Smooth muscle cell (in vitro differentiated cells): Measurements from ENCODE around the gene CES3. TPM values are rescaled to one million over a fixed set of nuclear protein-coding genes. Genes with fewer than 3 reads are reported as not detected.
A peak's percentile ranks its signal among the peaks of the same experiment; 100 is the strongest.

ENCODE experiments used
- DNase-seq: peaks from one replicate; lab custom pipeline; 2025; ENCODE audit not compliant: unreplicated experiment; lab: John Stamatoyannopoulos, UW
- H2AFZ ChIP-seq: fragments of 200-600 bp; sonication (generic); 2 replicates; pipeline ENCODE4 v1.6.0; 2016; ENCODE audit warnings: antibody characterized with exemption, low read depth, mild to moderate bottlenecking
- H3F3A ChIP-seq: fragments of 200-600 bp; sonication (generic); 2 replicates; pipeline ENCODE4 v1.6.0; 2017; ENCODE audit warnings: antibody characterized with exemption, low read depth
- H3K27ac ChIP-seq: fragments of 200-600 bp; sonication (generic); 2 replicates; pipeline ENCODE4 v1.5.1; 2016; ENCODE audit warnings: low read depth, mild to moderate bottlenecking
- H3K27me3 ChIP-seq: fragments of 200-600 bp; sonication (generic); 2 replicates; pipeline ENCODE4 v1.6.1; 2016; ENCODE audit warnings: low read depth, mild to moderate bottlenecking
- H3K36me3 ChIP-seq: fragments of 200-600 bp; sonication (generic); 2 replicates; pipeline ENCODE4 v1.5.1; 2016; ENCODE audit warnings: low read depth
- H3K4me1 ChIP-seq: fragments of 200-600 bp; sonication (generic); 2 replicates; pipeline ENCODE4 v1.5.1; 2016; ENCODE audit warnings: low read depth
- H3K4me2 ChIP-seq: fragments of 200-600 bp; sonication (generic); 2 replicates; pipeline ENCODE4 v1.6.0; 2016; ENCODE audit warnings: mild to moderate bottlenecking
- H3K4me3 ChIP-seq: fragments of 200-600 bp; sonication (generic); 2 replicates; pipeline ENCODE4 v1.5.1; 2016; ENCODE audit warnings: mild to moderate bottlenecking
- H3K79me2 ChIP-seq: fragments of 200-600 bp; sonication (generic); 2 replicates; pipeline ENCODE4 v1.6.0; 2016; ENCODE audit warnings: low read depth, mild to moderate bottlenecking
- H3K9ac ChIP-seq: fragments of 200-600 bp; sonication (generic); 2 replicates; pipeline ENCODE4 v1.6.0; 2016; ENCODE audit warnings: low read depth
- H3K9me3 ChIP-seq: fragments of 200-600 bp; sonication (generic); replicated peaks from 2 replicates; pipeline ENCODE4 v1.5.1; 2016; ENCODE audit warnings: low read depth
- H4K20me1 ChIP-seq: fragments of 200-600 bp; sonication (generic); 2 replicates; pipeline ENCODE4 v1.6.0; 2016; ENCODE audit warnings: low read depth
- CTCF ChIP-seq: fragments of 200-600 bp; sonication (generic); IDR thresholded peaks from 2 replicates; pipeline ENCODE4 v1.5.1; 2017; ENCODE audit warnings: borderline replicate concordance, mild to moderate bottlenecking, antibody characterized with exemption; ENCODE audit not compliant: insufficient read depth, poor library complexity, severe bottlenecking
- WGBS: methylation state at CpG from one replicate; pipeline ENCODE4 v1.1.7; 2016; ENCODE audit warnings: low lambda C conversion rate; 5-methylcytosine and 5-hydroxymethylcytosine counted together
- polyA plus RNA-seq: library from polyadenylated mRNA; unstranded; fragments of >200 nt; fragmentation: Nextera tagmentation; extraction: Ambion mirVana; gene quantifications from 2 replicates; pipeline ENCODE4 v1.2.1, GENCODE V29; 2016
- total RNA-seq: library from RNA; depleted of rRNA; stranded (reverse); fragments of >200 nt; gene quantifications from 2 replicates; pipeline ENCODE4 v1.2.3, GENCODE V29; 2014

CES3 gene
- total and polyA plus RNA-seq, 2 experiments from 2014 or later: 0.22 TPM; not detected in 1

DNA sequence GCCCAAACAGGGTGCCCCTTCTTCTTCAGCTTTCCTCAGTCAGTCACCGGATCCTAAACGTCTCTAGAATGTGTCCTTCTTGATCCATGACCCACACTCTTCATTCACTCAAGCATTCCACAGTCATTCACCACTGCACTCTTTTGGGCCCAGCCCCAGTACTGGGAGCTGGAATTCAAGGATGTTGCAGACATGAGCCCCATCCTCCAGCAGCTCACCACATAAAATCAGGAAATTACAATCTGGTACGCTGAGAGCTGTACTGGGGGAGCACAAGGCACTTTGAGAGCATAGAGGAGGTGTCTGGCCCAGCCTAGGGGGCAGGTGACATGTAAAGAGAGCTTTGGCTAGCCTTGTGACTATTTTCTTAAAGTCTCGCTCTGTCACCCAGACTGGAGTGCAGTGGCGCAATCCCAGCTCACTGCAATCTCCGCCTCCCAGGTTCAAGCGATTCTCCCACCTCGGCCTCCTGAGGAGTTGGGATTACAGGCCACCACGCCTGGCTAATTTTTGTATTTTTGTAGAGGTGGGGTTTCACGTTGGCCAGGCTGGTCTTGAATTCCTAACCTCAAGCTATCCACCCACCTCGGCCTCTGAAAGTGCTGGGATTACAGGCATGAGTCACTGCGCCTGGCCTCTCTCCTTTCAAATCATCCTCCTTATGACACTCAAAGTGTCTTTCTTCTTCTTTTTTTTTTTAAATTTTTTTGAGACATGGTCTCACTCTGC is 46.0 kb downstream of the CES3 start:
- 31% methylated on average over 12 of the region's 12 CpGs for WGBS
- H3K36me3 ChIP-seq: no peaks in the 10 kb centered on the region
- no peak overlapping the region for H3K4me3 ChIP-seq
- H4K20me1 ChIP-seq: no peaks in the 10 kb centered on the region
- peak overlapping the region; percentile 66 for H3K4me2 ChIP-seq
- H3K79me2 ChIP-seq: no peaks in the 10 kb centered on the region
- no peak overlapping the region for H3K9ac ChIP-seq
- peaks cover 5% of the 10 kb centered on the region for H3K4me1 ChIP-seq
- no peak overlapping the region for H2AFZ ChIP-seq
- DNase-seq: no peak
- TF ChIP-seq CTCF: no peak
- no peaks in the 10 kb centered on the region for H3K9me3 ChIP-seq
- H3K27ac ChIP-seq: peak overlapping the region; percentile 55
- no peaks in the 10 kb centered on the region for H3K27me3 ChIP-seq
- peaks cover 5% of the 10 kb centered on the region for H3F3A ChIP-seq

DNA sequence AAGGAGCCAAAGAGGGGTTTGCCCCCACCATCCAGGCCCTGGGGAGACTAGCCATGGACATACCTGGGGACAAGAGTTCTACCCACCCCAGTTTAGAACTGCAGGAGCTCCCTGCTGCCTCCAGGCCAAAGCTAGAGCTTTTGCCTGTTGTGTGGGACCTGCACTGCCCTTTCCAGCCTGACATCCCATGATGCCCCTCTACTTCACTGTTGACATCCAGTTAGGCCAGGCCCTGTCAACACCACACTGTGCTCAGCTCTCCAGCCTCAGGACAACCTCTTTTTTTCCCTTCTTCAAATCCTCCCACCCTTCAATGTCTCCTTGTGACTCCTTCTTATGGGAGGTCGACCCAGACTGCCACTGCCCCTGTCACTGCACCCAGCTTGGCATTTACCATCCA is 48.1 kb downstream of the CES3 start:
- no peak for TF ChIP-seq CTCF
- Histone ChIP-seq H3K79me2 (no peaks in the 10 kb centered on the region), H3K9me3 (no peaks in the 10 kb centered on the region), H3K27me3 (no peaks in the 10 kb centered on the region), H3K36me3 (no peaks in the 10 kb centered on the region), H3K4me1 (peaks cover 5% of the 10 kb centered on the region), H4K20me1 (no peaks in the 10 kb centered on the region), H3K4me3 (no peak overlapping the region), H3F3A (peaks cover 5% of the 10 kb centered on the region), H3K27ac (no peak overlapping the region), H2AFZ (no peak overlapping the region), H3K4me2 (no peak overlapping the region), H3K9ac (no peak overlapping the region)
- DNase-seq: no peak
- WGBS: 82% methylated on average over 1 of the region's 1 CpG

DNA sequence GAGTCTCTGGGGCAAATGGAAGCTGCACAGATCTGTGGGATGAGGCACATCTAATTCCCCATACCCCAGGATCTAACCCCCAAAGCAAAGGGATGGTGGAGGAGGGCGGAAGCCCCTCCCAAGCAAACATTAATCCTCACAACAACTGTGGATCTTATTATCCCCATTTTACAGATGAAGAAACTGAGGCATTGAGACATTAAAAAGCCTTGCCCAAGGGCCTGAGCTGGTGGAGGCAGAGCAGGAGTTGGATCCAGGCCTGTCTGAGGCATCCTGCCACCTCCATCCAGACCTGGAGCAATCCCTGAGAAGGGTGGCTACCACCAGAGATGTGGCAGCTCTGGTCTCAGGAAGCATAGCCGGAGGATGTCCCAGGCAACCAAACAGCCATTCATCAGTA is 50.2 kb downstream of the CES3 start:
- no peak overlapping the region for H3K9ac ChIP-seq
- no peak overlapping the region for H3K4me2 ChIP-seq
- 98% methylated on average over 2 of the region's 2 CpGs for WGBS
- DNase-seq: no peak
- no peaks in the 10 kb centered on the region for H3K9me3 ChIP-seq
- no peak overlapping the region for H3K4me3 ChIP-seq
- no peaks in the 10 kb centered on the region for H3K27me3 ChIP-seq
- peaks cover 5% of the 10 kb centered on the region for H3F3A ChIP-seq
- TF ChIP-seq CTCF: no peak
- no peaks in the 10 kb centered on the region for H4K20me1 ChIP-seq
- H2AFZ ChIP-seq: no peak overlapping the region
- H3K27ac ChIP-seq: no peak overlapping the region
- no peaks in the 10 kb centered on the region for H3K79me2 ChIP-seq
- no peaks in the 10 kb centered on the region for H3K36me3 ChIP-seq
- H3K4me1 ChIP-seq: peaks cover 5% of the 10 kb centered on the region
